ENCODE measurements around the gene MACROD2. TPM values are rescaled to one million over a fixed set of nuclear protein-coding genes. Genes with fewer than 3 reads are reported as not detected.

The MACROD2 gene
- total and polyA plus RNA-seq, 11 donors: 0.54 to 5.4 (median 2.4) TPM

- no peak for DNase-seq
- 63 to 79% (median 68%) methylated on average over 1 of the region's 1 CpG for WGBS, 4 donors
- no peaks in the 10 kb centered on the region for H3K36me3 ChIP-seq
- H3K4me3 ChIP-seq: no peak overlapping the region
- no peaks in the 10 kb centered on the region for H3K4me1 ChIP-seq
- ATAC-seq: no peak
- no peak overlapping the region for H3K27ac ChIP-seq
- H3K9me3 ChIP-seq: no peaks in the 10 kb centered on the region
- H3K27me3 ChIP-seq: no peaks in the 10 kb centered on the region
- TF ChIP-seq CTCF (IDR thresholded peaks at IDR 0.05) (no peak), POLR2A (IDR thresholded peaks at IDR 0.05) (no peak)
- intact Hi-C loops (cut with DNase I): no loop called here
These were observed 526.1 kb downstream of the MACROD2 start for GRCh38 chr20:14521436-14521835.

DNA sequence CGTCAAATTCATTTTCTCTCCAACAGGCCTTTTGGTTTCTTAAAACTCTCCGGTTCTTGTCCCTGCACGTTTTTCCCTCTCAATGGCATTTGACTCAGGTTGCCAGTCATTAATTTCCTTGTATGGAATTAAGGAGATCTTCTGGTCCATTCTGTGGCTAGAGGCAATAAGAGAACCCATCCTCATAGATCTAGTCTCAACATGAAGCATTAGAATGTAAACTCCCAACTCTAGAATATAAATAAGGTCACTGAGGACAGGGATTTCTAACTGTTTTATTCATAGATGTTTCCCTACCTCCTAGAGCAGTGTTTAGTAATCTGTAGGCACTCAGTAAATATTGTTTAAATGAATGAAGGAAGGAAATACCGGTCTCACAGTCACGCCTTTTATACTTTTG, 527.3 kb downstream of the MACROD2 start:
- TF ChIP-seq POLR2A (IDR thresholded peaks at IDR 0.05) (no peak), CTCF (IDR thresholded peaks at IDR 0.05) (no peak)
- WGBS, 4 donors: 83 to 87% (median 85%) methylated on average over 5 of the region's 5 CpGs
- intact Hi-C loops (cut with DNase I): no loop called here

GRCh38 chr20:14523090-14523489, 527.8 kb downstream of the MACROD2 start:
- no peak overlapping the region for H3K27ac ChIP-seq
- no peak for DNase-seq
- H3K36me3 ChIP-seq: no peaks in the 10 kb centered on the region
- H3K4me3 ChIP-seq: no peak overlapping the region
- peaks cover 0 to 2% (median 0%) of the 10 kb centered on the region in 12 donors for H3K9me3 ChIP-seq
- no peaks in the 10 kb centered on the region for H3K27me3 ChIP-seq
- TF ChIP-seq CTCF (IDR thresholded peaks at IDR 0.05): no peak
- no peak for TF ChIP-seq POLR2A (IDR thresholded peaks at IDR 0.05)
- ATAC-seq: no peak
- 57 to 72% (median 65%) methylated on average over 4 of the region's 4 CpGs for WGBS, 4 donors
- no peaks in the 10 kb centered on the region for H3K4me1 ChIP-seq
- intact Hi-C loops (cut with DNase I): no loop called here

More for the DNA sequence above, 527.3 kb downstream of the MACROD2 start:
- no peak overlapping the region for H3K4me3 ChIP-seq
- peaks cover 0 to 2% (median 0%) of the 10 kb centered on the region in 12 donors for H3K9me3 ChIP-seq
- DNase-seq (no peak), ATAC-seq (no peak)
- no peaks in the 10 kb centered on the region for H3K4me1 ChIP-seq
- no peaks in the 10 kb centered on the region for H3K36me3 ChIP-seq
- no peak overlapping the region for H3K27ac ChIP-seq
- no peaks in the 10 kb centered on the region for H3K27me3 ChIP-seq

DNA sequence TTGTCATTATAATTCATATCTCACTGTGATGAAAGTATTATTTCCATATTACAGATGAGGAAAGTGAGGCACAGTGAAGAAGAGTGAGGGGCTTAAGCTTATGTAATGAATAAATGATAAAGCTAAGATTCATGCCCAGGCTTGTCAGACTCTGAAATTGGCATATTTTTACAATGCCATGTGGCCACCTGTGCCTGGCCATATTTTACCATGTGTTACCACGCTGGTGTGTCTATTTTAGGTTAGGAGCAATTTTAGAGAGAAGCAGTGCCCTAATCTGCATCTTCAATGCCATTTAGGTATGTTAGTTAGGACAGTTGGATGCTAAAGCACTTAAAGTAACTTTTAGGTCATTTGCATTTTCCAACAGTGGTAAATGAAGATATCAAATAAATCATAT, 530.1 kb downstream of the MACROD2 start:
- no peak for TF ChIP-seq POLR2A (IDR thresholded peaks at IDR 0.05)
- Histone ChIP-seq H3K27ac (no peak overlapping the region), H3K36me3 (no peaks in the 10 kb centered on the region), H3K9me3 (peaks cover 0 to 2% (median 0%) of the 10 kb centered on the region in 12 donors), H3K27me3 (no peaks in the 10 kb centered on the region), H3K4me1 (no peaks in the 10 kb centered on the region), H3K4me3 (no peak overlapping the region)
- 68 to 85% (median 82%) methylated on average over 1 of the region's 1 CpG for WGBS, 4 donors
- intact Hi-C loops (cut with DNase I): no loop called here
- DNase-seq: no peak
- ATAC-seq: no peak

DNA sequence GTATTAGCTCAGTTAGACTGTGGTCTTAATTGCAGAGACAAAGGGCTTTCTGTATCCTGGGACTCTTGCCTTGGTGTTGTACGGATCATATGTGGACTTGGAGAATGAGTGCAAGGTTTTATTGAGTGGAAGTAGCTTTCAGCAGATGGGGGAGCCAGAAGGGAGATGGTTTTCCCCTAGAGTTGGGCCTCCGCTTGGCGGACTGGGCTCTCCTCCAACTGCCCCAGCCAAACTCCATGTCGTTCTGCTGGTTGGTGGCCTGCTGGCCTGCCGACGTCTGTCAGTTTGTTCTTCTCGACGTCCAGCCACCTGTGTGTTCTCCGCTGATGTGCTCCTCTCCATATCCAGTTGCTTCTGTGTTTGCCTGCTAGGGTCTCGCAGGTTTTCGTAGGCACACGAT, 531.6 kb downstream of the MACROD2 start:
- Histone ChIP-seq H3K4me1 (no peaks in the 10 kb centered on the region), H3K27me3 (no peaks in the 10 kb centered on the region), H3K4me3 (no peak overlapping the region), H3K36me3 (no peaks in the 10 kb centered on the region), H3K27ac (no peak overlapping the region), H3K9me3 (peaks cover 0 to 2% (median 0%) of the 10 kb centered on the region in 12 donors)
- 83 to 91% (median 88%) methylated on average over 12 of the region's 12 CpGs for WGBS, 4 donors
- ATAC-seq (no peak), DNase-seq (no peak)
- TF ChIP-seq POLR2A (IDR thresholded peaks at IDR 0.05) (no peak), CTCF (IDR thresholded peaks at IDR 0.05) (no peak)
- intact Hi-C loops (cut with DNase I): no loop called here
